Measurements from ENCODE around the gene AKAP7.

Gene AKAP7

GRCh38 chr6:131205481-131206244 is 70.4 kb downstream of the AKAP7 start:
- no peak for DNase-seq

GRCh38 chr6:131206463-131207251 is 71.4 kb downstream of the AKAP7 start:
- no peak for DNase-seq

GRCh38 chr6:131208787-131209186 is 73.5 kb downstream of the AKAP7 start:
- DNase-seq = no peak

- DNase-seq = no peak
Measured at GRCh38 chr6:131210469-131210868, 75.2 kb downstream of the AKAP7 start.

- DNase-seq = no peak
Measured at GRCh38 chr6:131212024-131212423, 76.8 kb downstream of the AKAP7 start.

- DNase-seq = no peak
Measured at GRCh38 chr6:131212913-131213312, 77.6 kb downstream of the AKAP7 start.

- DNase-seq = no peak
Measured at GRCh38 chr6:131213501-131213990, 78.3 kb downstream of the AKAP7 start.

GRCh38 chr6:131215219-131215618 is 80.0 kb downstream of the AKAP7 start:
- no peak for DNase-seq

GRCh38 chr6:131216246-131216645 is 81.0 kb downstream of the AKAP7 start:
- no peak for DNase-seq

GRCh38 chr6:131222773-131223172 is 87.5 kb downstream of the AKAP7 start:
- DNase-seq = no peak

GRCh38 chr6:131223416-131223815 is 88.1 kb downstream of the AKAP7 start:
- DNase-seq = no peak

- no peak for DNase-seq
Measured at GRCh38 chr6:131225127-131225526, 89.9 kb downstream of the AKAP7 start.

- no peak for DNase-seq
Measured at GRCh38 chr6:131225959-131226358, 90.7 kb downstream of the AKAP7 start.

GRCh38 chr6:131226459-131227157 is 91.3 kb downstream of the AKAP7 start:
- no peak for DNase-seq

- no peak for DNase-seq
Measured at GRCh38 chr6:131227158-131227543, 91.9 kb downstream of the AKAP7 start.

GRCh38 chr6:131231103-131231502 is 95.8 kb downstream of the AKAP7 start:
- no peak for DNase-seq

GRCh38 chr6:131231891-131232290 is 96.6 kb downstream of the AKAP7 start:
- DNase-seq = no peak

- no peak for DNase-seq
Measured at GRCh38 chr6:131244942-131245341, 109.7 kb downstream of the AKAP7 start.

- DNase-seq = no peak
Measured at GRCh38 chr6:131250122-131250521, 114.9 kb downstream of the AKAP7 start.

GRCh38 chr6:131250936-131251335 is 115.7 kb downstream of the AKAP7 start:
- DNase-seq = no peak

GRCh38 chr6:131251590-131252199 is 116.4 kb downstream of the AKAP7 start:
- DNase-seq = no peak

- DNase-seq = no peak
Measured at GRCh38 chr6:131255434-131255833, 120.2 kb downstream of the AKAP7 start.

GRCh38 chr6:131255911-131256310 is 120.6 kb downstream of the AKAP7 start:
- no peak for DNase-seq

Data from T1000 (cell line).